HG02885 (cell line): ENCODE data around the gene ATG16L1.

Source experiments
- ATAC-seq: cut with Tn5 transposase; IDR thresholded peaks from one replicate; pipeline ENCODE4 v1.9.1; 2021; ENCODE audit warnings: mild to moderate bottlenecking; ENCODE audit not compliant: unreplicated experiment, poor library complexity

The ATG16L1 gene

DNA sequence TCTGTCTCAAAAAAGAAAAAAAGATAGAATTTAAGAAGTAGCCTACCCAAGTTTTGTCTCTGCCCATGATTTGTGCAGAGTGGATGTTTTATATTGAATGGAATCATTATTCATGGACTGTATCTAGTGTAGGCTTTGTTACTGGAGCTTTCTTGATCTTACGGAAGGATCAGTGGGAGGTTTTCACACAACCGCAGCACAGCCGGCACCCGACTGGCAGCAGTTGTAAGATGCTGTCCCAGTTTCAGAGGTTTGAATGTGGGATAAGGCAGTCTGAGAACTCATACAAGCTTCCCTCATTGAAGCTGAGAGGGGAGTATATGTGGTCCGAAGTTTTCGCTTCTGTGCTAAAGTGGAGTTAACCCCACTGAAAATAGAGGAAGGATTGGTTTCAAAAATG lies 36.4 kb downstream of the ATG16L1 start:
- ATAC-seq = no peak

DNA sequence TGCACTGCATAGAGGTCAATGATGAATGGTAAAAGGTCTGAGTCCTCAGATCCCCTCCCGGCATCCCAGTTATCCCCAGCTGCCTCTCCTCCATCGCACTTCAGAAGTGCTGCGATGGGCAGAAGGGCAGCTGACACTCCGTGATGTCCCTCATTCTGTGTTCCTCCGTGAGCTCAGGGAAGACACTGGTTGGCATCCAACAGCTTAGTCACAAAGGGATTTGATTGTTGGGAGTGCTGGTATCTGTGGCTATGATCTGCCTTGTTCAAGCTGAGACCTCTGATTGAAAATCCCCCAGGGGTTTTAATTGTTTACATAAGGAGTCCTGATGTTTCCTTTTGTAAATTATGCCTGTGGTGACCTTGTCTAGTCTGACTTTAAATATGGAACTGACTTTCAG lies 37.2 kb downstream of the ATG16L1 start:
- ATAC-seq = no peak

DNA sequence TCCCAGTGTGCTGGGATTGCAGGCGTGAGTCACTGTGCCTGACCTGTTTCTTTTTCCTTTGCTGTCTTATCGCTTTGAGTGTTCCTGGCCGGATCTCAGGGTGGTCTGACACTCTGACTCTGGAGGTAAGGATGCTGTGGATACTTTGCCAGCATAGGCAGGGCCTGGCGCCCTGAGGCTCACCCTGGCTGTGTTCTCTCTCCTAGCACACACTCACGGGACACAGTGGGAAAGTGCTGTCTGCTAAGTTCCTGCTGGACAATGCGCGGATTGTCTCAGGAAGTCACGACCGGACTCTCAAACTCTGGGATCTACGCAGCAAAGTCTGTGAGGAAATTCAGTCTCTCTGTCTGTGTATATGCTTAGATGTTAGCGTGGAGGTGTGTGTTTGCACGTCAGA lies 38.2 kb downstream of the ATG16L1 start:
- no peak for ATAC-seq

DNA sequence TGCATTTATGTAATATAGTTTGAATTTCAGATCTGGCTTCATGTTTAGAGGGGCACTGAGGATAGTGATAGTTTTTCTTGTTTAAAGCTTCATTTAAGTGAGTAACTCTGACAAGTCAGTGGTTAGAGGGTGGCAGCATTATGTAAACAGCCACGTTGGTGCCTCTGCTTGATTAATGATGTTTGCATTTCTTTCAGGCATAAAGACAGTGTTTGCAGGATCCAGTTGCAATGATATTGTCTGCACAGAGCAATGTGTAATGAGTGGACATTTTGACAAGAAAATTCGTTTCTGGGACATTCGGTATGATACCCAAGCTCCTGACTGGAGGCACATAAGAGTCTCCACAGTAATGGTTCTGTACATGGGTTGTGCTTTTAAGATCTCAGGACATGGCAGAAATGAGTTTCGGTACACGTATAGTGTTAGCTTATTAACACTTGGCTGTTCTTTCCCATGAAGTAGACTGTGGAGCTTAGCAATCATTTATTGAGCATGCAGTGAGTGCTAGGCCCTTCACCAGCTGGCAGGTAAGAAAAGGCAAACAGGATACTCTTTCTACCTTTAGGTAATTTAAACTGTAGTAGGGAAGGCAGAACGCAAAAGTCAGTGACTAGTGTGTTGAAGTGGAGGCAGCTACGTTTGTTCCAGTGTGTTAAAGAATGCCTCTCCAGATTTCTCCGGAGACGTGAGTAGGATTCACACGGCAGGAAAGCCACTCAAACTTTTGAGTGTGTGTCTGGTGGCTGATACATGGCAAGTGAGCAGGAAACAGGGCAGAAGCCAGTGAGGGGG lies 38.8 kb downstream of the ATG16L1 start:
- ATAC-seq = no peak

DNA sequence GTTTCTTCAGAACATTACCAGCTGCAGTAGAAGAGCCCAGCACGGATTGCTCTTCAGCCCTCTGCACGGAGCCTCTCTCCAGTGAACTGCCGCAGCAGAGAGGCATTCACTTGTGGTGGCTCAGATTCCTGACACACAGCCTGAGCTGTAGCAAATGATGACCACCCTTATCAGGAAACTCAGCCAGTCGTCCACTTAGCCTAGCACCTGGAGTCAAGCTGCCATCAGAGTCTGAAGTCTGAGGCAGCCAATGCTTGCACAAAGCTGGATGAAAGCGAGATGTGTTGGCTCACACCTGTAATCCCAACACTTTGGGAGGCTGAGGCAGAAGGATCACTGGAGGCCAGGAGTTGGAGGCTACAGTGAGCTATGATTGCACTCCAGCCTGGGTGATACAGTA lies 44.4 kb downstream of the ATG16L1 start:
- ATAC-seq = no peak

DNA sequence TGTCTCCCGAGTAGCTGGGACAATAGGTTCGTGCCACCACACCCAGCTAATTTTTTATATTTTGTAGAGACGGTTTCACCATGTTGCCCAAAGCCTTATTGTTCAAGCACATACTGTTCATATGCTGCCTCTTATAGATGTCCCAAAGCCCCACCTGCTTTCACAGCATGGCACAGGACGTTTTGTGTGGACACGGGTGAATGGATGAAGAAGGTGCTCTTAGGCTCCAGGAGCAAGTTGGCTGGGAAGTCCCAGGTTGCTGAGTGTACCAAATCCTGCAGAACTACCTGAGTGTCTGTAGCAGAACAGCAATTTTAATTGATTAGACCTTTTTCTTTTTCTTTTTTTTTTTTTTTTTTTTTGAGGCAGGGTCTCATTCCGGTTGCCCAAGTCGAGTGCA lies 45.6 kb downstream of the ATG16L1 start:
- ATAC-seq = no peak

DNA sequence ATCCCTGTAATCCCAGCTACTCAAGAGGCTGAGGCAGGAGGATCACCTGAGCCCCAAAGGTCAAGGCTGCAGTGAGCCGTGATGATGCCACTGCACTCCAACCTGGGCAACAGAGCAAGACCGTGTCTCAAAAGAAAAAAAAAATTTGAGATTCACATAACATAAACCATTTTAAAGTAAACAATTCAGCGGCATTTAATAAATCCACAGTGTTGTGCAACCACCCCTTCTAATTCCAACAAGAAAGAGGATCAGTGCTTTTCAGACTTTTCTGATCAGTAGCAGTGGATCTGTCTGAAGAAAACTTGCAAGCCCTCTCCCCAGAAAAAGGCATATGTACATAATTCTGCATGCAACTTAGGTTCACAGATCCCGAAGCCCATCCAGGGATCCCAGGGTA lies 48.9 kb downstream of the ATG16L1 start:
- no peak for ATAC-seq

DNA sequence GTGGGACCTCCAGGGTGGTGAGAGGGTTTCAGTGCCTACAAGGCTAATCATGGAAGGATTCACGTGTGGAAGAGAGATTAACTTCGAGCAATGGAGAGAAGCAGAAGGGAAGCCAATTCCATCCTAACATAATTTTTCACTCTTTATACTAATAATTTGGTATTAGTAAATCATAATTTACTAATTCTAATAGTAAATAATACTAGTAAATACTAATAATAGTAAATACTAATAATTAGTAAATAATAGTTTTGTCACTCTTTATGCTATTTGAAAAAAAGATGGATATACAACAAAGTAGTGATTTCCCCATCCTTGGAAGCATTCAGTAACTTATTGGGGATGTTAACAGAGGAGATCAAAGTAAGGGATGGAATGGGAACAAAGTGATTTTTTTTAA lies 49.8 kb downstream of the ATG16L1 start:
- no peak for ATAC-seq

DNA sequence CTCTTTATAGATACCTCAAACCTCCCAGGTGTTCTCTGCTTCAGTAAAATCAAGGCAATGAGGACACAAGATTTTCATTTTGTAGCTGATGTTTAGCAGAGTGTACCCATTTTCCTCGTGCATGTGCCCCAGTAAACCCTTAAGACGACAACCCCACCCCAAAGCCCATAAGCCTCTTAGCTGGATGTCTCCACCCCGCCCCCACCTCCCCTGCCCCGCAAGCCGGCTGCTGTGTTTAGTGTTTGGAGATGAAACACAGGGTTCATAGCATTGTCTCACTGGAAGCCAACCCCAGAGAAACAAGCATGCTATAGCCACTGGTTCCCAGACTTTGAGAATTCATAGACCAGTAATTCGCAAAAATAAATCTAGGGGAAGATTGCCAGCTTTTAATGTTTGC lies 50.3 kb downstream of the ATG16L1 start:
- ATAC-seq = no peak

DNA sequence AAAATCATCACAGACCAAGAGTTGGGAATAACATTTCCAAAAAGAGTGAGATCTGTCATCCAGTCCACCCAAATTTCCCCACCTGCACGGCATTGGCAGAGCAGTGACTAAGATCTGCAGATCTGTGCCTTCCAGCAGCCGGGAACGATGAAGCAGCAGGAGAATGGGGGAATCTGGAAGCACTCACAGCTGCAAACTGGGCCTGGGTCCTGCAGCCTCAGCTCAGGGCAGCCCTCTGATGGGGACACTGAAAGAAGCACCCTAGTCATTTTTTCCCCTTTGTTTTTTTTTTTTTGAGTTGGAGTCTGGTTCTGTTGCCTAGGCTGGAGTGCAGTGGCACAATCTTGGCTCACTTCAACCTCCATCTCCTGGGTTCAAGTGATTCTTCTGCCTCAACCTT lies 51.8 kb downstream of the ATG16L1 start:
- no peak for ATAC-seq

DNA sequence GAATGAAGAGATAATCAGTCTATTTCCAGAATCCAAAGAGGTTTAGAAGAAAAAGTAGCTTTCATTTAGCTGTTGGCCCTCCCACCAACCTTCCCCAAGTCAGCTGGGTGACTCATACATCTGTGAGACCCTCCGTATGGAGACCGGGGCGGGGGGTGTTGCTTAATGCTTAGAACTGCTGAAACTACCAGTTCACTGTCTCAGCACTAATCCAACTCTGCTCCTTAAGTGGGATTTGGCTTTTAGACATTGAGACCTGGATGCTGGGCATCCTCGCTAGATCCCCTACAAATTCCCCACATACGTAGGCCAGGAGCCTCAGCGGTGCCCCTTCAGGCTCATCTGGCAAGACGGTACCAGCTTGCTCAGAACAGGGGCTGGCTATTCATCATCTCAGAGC lies 56.1 kb downstream of the ATG16L1 start, which contains the start of gene SAG:
TSS of gene SAG (plus strand) at position 252 of the 400 bp plus-strand sequence. CDS start 1,374 bp downstream, outside the sequence.
- no peak for ATAC-seq

DNA sequence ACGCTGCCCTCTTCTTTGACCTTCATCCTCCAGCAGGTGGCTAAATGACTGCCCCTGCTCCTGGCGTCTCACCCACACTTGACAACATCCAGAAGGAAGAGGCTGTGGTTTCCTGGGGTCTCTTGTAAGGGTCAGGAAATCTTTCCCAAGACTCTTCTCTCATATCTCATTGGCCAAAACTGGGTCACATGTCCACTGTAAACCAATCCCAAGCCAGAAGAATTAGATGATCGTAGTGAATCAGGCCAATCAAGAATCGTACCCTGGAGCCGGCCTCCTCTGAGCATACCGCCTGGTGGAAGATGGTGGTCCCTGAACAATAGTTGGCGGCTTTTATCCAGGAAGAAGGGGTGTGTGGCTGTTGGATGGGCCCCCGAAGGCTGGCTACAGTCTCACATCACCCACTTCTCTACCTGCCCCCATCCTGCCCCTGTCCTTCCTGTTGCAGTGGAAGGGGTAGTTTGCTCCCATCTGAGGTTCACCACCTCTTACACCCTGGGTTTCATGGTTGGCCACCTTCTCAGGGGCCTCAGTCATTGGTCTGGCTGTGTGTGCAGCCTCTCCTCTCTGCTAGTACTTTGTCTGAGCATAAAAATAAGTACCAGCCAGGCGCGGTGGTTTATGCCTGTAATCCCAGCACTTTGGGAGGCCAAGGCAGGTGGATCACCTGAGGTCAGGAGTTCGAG lies 59.9 kb downstream of the ATG16L1 start:
- no peak for ATAC-seq

DNA sequence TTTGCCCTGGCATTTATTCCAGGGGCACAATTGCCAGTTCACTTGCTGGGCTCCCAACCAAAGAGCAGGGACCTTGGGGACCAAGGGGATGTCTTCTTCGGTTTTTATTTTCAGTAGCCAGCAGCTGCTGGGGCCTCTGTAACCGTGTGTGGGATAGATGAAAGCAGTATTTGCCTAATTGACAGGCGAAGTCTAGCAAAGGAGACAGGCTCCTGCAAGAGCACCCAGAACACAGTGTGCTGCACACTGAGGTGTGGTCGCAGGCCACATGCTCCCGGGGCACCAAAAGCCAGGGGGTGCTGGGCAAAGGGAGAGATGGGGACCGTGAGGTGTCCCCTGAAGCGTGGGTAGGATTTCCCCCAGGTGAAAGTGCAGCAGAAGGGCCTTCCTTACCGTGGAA lies 61.4 kb downstream of the ATG16L1 start:
- no peak for ATAC-seq

DNA sequence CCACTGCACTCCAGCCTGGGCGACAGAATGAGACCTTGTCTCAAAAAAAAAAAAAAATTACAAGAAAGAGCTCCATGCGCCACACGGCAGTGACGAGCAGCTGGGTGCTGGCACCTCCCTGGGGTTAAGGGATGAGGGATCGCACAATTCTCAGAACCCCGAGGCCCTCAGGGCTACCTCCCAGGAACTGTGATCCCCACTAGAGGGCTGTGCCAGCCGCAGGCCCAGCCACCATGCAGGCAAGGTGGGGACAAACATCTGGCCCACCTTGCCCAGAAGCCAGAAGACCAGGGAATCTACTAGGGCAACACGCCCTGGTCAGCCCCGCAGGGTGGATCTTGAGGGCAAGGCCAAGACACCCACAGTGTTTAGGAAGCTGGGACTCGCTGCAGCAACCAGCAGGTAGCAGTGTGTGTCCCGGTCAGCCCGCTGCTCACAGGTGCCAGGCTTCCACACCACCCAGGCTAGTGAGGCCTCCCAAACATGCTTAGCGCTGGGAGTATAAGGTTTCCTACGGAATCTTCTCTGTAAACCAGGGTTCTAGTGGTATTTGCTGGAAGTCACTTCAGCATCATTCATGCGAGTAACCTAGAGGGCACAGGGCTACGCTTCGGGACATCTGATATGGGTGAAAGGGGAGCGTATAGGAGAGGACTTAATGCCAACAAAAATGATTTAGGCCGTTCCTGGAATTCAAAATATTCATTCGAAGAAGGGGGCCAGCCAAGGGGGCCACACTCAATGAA lies 62.9 kb downstream of the ATG16L1 start:
- no peak for ATAC-seq

DNA sequence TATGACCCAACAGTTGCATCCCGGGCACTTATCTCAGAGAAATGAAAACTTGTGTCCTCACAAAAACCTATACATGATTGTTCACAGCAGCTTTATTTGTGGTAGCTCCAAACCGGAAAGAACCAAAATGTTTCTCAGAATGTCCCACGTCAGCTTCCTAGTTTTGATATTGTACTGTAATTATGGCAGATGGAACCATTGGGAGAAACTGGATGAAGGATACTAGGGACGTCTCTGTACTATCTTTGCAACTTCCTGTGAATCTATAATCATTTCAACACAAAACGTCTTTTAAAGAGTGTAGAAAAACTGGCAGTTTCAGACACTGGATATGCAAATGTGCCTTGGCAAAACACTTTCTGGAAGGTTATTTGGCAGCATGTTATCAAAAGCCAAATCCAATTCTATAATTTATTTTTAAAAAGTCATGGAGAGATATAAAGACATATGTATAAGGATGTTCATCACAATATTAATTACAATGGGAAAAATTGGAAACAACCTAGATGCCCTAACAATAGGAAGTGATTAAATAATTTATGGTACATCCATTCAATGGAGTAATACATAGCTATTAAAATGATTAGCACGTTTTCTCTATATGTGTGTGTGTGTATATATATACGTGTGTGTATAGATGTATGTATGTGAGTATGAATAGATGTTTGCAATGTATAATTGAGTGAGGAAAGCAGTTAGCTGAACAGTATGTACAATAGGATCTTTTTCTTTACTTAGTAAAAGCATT lies 65.9 kb downstream of the ATG16L1 start:
- no peak for ATAC-seq

DNA sequence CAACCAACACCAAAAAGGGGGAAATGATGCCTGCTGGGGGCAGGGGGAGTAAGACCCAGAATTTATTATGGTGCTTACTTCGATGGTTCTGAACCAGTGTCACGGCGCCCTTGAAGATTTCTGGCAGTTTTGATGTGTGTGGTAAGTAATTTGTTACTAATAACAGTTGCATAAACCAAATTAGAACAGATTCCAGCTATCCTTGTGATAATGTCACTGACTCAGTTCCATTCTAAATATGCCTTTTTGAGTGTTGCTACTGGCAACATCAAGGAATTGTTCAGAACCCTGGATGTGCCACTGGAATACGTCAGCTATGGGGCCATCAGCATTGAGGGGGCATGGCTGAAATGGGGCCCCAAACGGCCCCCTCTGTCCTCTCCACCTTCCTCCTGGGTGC lies 67.8 kb downstream of the ATG16L1 start:
- no peak for ATAC-seq

DNA sequence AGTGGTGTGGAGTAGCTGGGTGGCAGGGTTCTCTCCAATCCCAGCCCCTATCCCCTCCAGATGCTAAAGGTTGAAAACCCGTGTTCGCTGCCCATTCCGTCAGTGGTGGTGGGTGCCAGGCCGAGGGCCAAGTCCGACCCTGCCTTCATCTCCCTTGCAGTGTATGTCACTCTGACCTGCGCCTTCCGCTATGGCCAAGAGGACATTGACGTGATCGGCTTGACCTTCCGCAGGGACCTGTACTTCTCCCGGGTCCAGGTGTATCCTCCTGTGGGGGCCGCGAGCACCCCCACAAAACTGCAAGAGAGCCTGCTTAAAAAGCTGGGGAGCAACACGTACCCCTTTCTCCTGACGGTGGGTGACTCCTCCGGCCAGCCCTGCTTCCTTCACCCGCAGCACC lies 69.0 kb downstream of the ATG16L1 start:
- ATAC-seq = no peak

DNA sequence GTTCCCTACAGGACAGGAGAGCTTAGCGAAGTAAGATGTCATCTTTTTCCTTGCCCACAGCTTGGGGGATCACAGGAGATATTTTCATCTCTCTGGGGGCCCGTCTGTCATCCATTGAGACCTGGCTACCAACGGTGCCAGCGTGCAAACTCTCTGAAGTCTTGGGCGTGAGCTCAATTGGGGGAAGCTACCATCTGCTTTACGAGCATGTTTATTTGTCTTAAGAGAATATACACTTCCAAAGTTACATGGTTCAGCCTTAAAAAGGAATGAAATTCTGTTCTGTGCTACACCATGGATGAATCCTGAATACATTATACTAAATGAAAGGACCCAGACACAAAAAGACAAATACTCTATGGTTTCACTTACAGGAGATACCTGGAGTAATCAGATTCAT lies 69.7 kb downstream of the ATG16L1 start:
- ATAC-seq = no peak

DNA sequence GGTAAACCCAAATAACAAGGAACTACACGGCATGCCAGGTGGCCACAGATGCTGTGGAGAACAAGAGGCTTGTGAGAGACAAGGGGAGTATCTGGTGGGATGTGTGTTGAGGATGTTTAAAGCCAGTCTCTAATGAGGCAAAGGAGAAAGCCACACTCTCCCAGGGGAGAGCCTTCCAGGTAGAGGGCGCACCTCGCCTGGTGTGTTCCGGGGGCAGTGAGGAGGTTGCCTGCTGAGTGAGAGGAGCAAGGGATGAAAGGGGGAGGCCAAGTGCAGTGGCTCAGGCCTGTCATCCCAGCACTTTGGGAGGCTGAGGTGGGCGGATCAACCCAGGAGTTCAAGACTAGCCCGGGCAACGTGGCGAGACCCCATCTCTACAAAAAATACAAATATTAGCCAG lies 72.4 kb downstream of the ATG16L1 start:
- ATAC-seq = no peak

DNA sequence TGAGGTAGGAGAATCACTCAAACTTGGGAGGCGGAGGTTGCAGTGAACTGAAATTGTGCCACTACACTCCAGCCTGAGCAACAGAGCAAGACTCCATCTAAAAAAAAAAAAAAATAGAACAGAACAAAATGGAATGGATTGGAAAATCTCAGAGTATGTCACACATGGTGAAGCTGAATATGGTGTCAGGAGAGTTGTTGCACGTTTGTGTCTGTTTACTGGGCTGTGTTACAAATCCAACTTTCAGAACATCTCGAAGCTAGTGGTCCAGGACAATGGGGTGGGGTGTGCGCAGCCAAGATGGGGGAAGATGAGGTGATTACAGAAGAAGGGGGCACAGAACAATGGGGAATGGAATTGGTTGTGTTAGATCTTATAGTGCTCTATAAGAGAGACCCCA lies 73.8 kb downstream of the ATG16L1 start:
- ATAC-seq = no peak

DNA sequence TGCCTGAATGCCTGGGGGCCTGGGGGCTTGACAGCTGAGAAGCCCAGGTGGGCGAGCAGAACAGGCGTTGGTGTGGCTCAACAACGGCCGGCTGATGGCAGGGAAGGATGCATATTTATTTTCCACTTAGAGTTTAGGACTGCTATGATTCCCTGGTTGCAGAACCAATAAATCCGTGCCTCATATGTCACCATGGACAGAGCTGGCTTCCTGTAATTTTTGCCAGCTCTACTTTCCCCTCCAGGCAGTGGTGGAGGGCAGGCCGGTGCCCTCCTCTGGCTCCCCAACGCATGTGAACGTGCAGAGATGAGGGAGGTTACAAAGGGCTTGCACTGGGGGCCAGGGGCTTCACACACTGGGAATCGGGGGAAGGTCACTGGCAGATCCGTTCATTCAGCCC lies 74.3 kb downstream of the ATG16L1 start:
- ATAC-seq = no peak
